CMK (cell line): ENCODE results near the gene BMERB1.

ENCODE experiments used
- DNase-seq: peaks from one replicate; pipeline ENCODE4 v3.0.0-alpha.2; 2010; ENCODE audit warnings: low read depth

The BMERB1 gene

GRCh38 chr16:15616012-15616411 lies 181.6 kb downstream of the BMERB1 start:
- no peak for DNase-seq

GRCh38 chr16:15616475-15617165 lies 182.2 kb downstream of the BMERB1 start:
- no peak for DNase-seq

- DNase-seq = no peak
These were observed 183.5 kb downstream of the BMERB1 start for GRCh38 chr16:15617901-15618300.

- no peak for DNase-seq
These were observed 184.0 kb downstream of the BMERB1 start for GRCh38 chr16:15618392-15618791.

- DNase-seq = no peak
These were observed 186.3 kb downstream of the BMERB1 start for GRCh38 chr16:15620611-15621195.

GRCh38 chr16:15621456-15621855 lies 187.1 kb downstream of the BMERB1 start:
- DNase-seq = no peak

GRCh38 chr16:15621889-15622288 lies 187.5 kb downstream of the BMERB1 start:
- DNase-seq = no peak

GRCh38 chr16:15631730-15632409 lies 197.5 kb downstream of the BMERB1 start:
- no peak for DNase-seq

GRCh38 chr16:15635926-15636325 lies 201.5 kb downstream of the BMERB1 start:
- no peak for DNase-seq

GRCh38 chr16:15636392-15636873 lies 202.0 kb downstream of the BMERB1 start:
- DNase-seq = no peak
